ENCODE results near the gene ARFGAP3. TPM values are rescaled to one million over a fixed set of nuclear protein-coding genes. Genes with fewer than 3 reads are reported as not detected.
"Not testable (repeated sequence)": the region's sequence is repeated elsewhere in the genome, so short reads cannot be mapped to it uniquely, and the experiment has no call there.

The ARFGAP3 gene
- polyA plus RNA-seq, 3 donors, result 23.1 to 59.1 (median 27.9) TPM

DNA sequence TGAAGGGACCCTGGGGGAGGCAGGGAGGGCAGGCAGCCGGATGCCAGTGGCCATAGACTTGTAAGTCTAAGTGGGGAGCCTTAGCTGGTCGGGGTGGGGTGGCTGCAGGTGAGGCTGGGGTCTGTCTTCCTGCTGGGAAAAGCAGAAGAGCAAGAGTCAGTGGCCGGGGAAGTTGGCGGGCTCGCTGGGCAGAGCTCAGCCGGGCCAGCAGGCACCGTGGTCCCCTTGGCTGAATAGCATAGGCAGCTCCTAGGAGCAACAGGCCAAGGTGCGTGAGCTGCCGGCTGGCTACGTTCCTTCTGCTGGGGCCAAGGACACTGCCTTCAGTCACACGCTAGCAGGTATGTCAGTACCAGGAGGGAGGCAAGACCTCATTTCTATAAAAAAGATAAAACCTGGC is 68.6 kb downstream of the ARFGAP3 start:
- no peak overlapping the region for H3K27ac ChIP-seq (ENCODE audit: low read depth, low read length)
- WGBS, 3 donors, result 66 to 96% (median 93%) methylated on average over 11 of the region's 11 CpGs

DNA sequence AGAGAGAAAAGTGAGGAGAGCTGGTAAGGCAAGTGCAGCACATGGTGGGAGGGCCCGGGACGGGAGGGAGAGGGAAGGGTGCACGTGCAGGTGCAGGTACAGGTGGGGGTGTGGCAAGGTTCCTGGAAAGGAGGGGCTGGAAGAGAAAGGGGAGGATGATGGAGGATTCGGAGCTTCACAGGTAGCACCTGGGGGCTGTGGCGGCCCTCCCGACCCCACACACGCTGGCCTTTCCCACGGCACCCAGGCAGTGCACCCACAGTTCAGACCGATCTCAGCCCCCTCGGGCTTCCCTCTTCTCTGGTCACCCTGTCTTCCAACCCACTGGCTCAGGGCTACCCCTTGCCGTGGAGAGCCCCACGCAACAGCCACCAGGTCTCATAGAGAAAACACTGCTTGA is 69.1 kb downstream of the ARFGAP3 start:
- no peak overlapping the region for H3K27ac ChIP-seq (ENCODE audit: low read depth, low read length)
- whole genome bisulfite sequencing, 3 donors, result 84 to 91% (median 86%) methylated on average over 5 to 12 of the region's 12 CpGs

DNA sequence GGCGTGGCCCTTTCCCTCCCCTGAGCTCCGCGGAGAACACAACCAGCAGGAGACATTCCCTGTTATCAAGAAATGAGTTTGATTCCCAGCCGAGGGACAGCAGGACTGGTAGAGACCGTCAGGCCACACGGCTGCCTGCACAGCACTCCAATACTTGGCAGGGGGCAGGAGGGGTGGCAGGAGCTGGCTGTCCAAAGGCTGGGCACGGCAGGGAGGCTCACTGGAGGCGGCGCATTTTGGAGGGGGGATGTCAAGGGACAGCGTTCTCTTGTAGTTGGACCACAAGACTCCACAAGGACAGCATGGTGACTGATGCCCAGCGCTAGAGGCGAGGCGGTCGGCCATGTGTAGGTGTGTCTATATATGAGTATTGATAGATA is 69.7 kb downstream of the ARFGAP3 start:
- H3K27ac ChIP-seq (ENCODE audit: low read depth, low read length), result no peak overlapping the region
- WGBS, 3 donors, result 76 to 89% (median 79%) methylated on average over 14 of the region's 14 CpGs

DNA sequence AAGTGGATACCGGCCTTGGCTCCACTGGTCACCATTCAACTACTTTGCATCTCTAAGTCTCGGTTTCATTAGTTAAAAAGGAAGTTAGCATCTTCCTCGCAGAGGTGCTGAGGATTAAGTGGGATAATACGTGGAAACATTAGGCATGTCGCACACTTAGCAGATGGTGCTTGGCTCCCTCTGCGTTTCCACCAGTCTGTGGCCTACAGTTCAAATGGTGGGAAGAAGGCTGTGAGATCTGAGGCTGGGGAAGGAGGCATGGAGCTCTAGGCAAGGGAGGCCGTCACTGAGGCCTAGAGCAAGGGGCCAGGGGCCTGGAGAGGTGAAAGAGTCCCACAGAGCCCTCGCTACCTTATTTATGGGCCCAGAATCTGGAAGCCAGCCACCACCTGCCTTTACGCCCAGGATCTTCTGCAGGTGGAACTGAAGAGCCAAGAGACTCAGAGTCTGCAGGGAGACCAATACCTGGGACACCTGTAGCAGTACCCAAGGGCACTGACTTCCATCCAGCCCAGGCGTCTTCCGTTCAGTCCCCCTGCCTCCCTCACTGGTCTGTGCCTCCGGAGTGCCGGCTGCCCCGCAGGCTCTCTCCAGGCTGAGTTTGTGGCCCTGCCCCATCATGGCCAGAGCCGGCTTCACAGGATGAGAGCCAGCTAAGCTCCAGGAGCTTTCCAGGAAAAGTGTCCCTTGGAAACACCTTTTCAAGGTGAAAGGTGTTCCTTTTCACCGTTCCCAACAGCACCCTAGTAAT is 70.3 kb downstream of the ARFGAP3 start:
- WGBS, 3 donors, result 87 to 90% (median 87%) methylated on average over 15 to 16 of the region's 16 CpGs
- no peak overlapping the region for H3K27ac ChIP-seq (ENCODE audit: low read depth, low read length)

DNA sequence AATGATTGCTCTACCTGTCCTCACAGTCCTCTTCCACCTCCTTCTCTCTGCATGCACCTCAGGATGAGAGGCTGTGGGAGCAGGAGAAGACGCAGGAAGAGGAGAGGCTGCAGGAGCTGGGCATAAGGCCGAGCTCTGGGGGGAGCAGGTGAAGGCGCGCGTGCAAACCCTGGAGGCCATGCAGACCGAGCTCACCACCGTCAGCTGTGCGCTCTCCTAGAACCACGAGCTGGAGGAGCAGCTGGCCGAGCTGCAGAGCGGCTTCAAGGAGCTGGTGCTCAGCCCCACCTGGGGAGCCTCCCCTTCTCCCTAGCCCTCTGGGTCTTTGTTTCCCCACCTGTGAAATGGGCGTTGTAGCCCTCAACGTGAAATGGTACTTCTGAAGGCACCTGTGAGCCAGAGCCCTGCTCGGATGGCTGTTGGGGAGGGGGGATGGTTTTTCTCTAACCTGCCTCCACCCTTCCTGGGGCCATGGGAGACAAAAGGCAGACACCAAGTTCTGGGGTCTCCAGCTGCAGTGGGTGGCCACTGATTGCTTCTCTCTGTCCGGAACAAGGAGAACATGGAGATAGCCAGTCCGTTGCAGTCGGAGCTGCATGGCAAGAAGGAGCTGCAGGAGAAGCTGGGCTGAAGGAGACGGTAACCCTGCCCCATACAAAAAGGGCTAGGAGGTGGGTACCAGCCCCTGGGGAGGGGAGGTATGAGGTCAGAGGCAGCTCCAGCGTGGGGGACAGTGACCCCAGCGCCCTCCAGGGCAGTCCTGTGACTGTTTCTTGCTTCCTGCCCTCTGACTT is 71.2 kb downstream of the ARFGAP3 start:
- 82 to 88% (median 87%) methylated on average over 20 of the region's 20 CpGs for WGBS, 3 donors
- no peak overlapping the region for H3K27ac ChIP-seq (ENCODE audit: low read depth, low read length)

DNA sequence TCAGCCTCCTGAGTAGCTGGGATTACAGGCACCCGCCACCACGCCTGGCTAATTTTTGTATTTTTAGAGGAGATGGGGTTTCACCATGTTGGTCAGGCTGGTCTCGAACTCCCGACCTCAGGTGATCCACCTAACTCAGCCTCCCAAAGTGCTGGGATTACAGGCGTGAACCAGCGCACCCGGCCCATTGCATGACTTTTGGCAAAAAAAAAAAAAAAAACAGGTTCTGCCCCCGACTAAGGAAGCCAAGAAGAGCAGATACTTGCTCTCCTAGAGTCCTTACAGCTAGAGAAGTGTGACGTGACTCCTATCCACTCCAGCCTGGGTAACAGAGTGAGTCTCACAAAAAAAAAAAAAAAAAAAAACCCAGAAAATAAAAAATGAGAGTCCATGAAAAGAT is 74.8 kb downstream of the ARFGAP3 start:
- WGBS, 3 donors, result 88 to 92% (median 89%) methylated on average over 9 of the region's 9 CpGs
- not testable (repeated sequence) for H3K27ac ChIP-seq (ENCODE audit: low read depth, low read length)

DNA sequence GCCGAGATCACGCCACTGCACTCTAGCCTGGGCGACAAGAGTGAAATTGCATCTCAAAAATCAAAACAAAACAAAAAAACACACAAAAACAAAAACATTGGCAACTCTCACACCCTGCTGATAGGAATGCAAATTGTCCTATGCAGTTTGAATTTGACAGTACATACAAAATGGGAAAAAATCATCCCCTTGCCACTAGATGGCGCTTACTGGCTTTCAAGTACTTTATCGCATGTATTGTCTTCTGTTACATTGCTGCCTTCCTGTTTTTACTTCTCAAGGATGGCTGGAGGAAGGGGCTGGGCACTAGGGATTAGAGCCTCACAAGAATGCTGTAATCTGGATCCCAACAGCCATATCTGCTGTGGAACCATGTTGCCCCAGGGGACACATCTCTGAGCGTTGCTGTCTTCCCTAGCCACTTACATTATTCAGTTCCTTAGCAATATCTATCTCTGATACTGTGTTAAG is 77.0 kb downstream of the ARFGAP3 start:
- no peak overlapping the region for H3K27ac ChIP-seq (ENCODE audit: low read depth, low read length)
- WGBS, 3 donors, result 21 to 30% (median 28%) methylated on average over 6 of the region's 6 CpGs

DNA sequence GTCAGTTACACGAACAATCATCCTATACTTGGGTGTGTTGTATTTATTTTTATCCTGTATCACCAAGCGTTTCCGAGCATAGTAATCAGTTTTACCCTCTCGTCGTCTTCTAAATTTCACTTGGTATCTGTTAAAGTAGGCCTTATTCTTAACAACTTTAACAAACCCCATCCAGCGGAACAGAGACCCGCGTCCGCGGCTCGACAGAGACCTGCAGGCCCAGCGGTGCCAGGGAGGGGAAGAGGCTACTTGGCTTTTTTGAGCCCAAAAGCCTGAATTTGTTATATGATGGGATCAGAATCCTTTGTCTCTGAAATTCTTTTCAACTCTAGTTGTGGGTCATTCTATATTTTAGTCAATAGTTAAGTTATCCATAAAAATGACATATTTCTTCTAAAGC is 79.9 kb downstream of the ARFGAP3 start:
- H3K27ac ChIP-seq (ENCODE audit: low read depth, low read length), result no peak overlapping the region
- WGBS, 3 donors, result 93 to 97% (median 96%) methylated on average over 12 of the region's 12 CpGs

DNA sequence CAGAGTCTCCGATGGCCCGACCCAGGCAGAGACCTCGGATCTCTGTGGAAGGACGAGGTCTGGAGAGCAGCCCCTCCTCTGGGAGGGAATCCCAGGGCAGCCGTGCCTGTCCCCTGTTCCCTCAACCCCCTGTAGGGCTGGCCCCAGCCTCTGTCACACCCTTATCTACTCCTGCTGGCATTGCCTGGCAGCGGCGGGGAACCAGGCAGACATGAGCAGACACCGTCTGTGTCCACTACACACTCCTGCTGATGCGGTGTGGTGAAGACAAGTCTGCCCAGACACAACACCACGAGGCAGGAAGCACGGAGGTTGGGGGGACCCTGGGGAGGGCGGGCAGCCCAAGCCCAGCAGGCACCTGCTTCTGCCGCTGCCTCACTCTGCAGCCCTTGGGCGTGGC is 83.9 kb downstream of the ARFGAP3 start:
- H3K27ac ChIP-seq (ENCODE audit: low read depth, low read length), result no peak overlapping the region

DNA sequence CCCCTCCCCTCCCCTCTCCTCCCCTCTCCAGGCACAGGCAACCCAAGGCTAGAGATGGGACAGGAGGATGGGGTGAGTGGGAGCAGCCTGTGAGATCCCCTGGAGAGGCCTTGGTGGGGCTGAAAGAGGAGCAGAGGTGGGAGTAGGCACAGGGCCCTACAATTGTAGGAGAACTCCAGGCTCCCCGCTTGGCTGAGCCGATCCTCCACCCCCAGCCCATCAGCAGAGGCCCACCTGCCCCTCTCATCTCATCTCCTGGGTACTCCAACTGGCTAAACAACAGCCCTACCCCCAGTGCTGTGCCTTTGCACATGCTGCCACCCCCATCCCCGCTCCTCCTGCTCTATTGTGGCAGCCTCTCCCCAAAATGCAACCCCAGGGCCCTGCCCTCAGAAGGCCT is 84.4 kb downstream of the ARFGAP3 start:
- no peak overlapping the region for H3K27ac ChIP-seq (ENCODE audit: low read depth, low read length)
- WGBS, 3 donors, result 83 to 98% (median 97%) methylated on average over 3 of the region's 3 CpGs

More for the DNA sequence above, 83.9 kb downstream of the ARFGAP3 start:
- 36 to 67% (median 63%) methylated on average over 14 of the region's 14 CpGs for WGBS, 3 donors

DNA sequence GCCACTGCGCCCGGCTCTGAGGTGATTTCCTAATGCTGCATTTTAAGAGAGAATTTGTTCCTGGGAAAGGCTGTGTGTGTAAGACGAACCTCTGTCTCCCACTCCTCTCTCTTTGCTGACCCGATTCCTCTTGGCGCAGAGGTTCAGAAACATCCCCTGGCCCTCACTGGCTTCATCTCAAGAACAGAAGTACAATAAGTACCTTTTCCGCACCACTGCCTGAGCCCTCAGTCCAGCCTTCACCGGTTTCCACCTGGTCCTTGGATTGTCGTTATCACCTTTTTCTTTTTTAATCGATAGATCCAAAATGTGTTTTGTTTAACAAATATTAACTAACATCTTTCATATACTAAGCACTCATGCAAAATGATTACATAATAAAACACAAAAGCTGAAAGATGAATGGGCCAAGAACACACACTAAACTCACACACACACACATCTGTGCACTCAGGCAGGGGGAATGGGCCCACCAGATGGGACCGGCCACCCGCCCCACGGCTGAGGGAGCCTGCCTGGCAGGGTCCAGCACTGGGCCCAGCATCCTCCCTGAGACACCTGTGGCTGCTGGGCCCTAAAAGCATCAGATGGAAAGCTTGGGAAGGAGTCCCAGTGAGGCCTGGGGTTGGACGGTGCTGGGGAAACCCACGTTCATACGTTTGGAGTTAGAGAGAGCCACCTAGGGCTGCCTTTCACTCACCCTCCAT is 86.0 kb downstream of the ARFGAP3 start:
- no peak overlapping the region for H3K27ac ChIP-seq (ENCODE audit: low read depth, low read length)
- WGBS, 3 donors, result 80 to 94% (median 88%) methylated on average over 15 of the region's 15 CpGs

DNA sequence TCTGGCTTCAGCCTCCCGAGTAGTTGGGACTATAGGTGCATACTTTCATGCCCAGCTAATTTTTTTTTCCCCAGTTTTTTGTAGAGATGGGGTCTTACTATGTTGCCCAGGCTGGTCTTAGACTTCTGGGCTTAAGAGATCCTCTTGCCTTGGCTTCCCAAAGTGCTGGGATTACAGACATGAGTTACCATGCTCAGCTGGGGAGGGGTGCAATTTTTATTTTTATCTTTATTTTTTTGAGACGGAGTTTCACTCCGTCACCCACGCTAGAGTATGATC is 86.7 kb downstream of the ARFGAP3 start:
- no peak overlapping the region for H3K27ac ChIP-seq (ENCODE audit: low read depth, low read length)
- WGBS, 3 donors, result 87 to 90% (median 88%) methylated on average over 4 of the region's 4 CpGs

DNA sequence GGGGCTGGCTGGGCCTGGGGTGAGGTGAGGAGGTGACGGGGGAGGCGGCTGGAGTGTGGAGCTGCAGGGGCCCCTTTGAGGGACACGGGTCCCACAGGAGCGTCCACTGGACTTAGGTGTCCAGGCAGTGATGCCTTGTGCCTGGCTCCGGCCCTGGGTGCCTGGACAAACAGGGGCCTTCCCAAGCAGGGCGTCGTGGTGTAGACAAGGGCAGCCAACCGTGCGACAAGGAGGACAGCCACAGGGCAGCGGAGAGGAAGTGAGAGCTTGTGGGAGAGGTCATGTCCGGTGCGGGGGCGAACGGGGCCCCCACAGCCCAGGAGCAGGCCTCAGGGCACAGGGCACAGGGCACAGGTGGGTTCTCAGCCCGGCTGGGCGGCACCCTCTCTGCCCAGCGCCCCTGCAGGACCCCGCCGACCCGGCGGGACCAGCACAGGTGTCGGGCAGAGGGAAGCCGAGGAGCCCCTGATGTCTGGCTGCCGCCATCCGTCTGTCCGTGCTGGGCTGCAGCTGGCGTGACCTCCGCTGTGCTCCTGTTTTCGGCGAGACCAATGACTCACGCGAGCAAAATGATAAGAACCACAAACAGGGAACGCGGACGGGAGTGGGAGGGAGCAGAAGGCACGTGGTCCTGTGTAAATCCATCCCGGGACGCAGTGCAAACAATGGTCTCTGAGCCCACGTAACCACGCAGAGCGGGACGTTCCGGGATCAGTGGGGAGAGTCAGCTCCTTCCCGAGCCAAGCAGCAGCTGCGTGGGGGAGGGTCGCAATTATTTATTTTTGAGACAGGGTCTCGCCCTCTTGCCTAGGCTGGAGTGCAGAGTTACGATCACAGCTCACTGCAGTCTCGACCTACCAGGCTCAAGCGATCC is 87.3 kb downstream of the ARFGAP3 start:
- H3K27ac ChIP-seq (ENCODE audit: low read depth, low read length), result no peak overlapping the region
- WGBS, 3 donors, result 31 to 53% (median 46%) methylated on average over 49 to 50 of the region's 50 CpGs

DNA sequence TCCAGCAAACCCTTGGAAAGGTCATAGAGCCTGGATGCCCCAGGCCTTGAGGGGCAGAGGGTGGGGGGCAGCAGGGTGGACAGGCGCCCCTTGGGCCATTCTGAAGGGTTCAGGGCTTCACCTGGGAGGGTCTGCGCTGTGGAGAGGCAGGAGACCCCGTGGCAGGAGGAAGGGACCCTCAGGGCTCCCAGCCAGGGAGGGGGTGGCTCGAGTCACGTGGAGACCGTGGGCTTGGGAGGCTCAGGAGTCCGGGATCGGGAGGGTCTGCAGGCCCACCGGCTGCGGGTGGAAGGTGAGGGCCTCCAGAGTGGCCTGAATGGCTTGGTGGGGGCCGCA is 87.9 kb downstream of the ARFGAP3 start:
- H3K27ac ChIP-seq (ENCODE audit: low read depth, low read length), result no peak overlapping the region
- WGBS, 3 donors, result 91 to 94% (median 94%) methylated on average over 11 of the region's 11 CpGs

DNA sequence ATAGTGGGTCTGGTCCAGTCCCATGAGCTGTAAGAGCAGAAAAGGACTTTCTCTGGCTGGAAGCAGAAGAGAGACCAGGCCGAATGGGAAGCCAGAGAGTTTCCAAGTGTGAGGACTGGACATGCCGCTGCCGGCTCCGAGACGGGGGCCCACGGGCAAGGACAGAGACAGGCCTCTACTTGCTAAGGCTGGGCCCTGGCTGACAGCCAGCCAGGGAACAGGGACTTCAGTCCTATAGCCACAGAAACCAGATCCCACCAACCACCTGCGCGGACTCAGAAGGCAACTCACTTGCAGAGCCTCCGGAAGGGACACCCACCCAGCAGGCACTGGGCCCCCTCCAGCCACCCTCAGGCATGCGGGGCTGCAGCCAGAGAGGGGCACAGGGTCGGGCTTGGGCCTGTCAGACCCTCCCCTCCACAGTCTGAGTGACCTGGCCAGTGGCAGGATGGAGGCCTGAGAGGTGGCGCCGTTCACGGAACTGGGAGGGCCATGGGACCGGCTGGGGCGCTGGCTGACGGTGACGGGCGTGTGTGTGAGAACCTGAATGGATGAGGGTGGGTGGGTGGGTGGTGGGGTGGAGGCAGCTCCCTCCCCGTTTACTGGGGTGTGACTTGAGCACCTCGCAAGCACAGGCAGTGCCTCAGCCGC is 88.6 kb downstream of the ARFGAP3 start:
- no peak overlapping the region for H3K27ac ChIP-seq (ENCODE audit: low read depth, low read length)

DNA sequence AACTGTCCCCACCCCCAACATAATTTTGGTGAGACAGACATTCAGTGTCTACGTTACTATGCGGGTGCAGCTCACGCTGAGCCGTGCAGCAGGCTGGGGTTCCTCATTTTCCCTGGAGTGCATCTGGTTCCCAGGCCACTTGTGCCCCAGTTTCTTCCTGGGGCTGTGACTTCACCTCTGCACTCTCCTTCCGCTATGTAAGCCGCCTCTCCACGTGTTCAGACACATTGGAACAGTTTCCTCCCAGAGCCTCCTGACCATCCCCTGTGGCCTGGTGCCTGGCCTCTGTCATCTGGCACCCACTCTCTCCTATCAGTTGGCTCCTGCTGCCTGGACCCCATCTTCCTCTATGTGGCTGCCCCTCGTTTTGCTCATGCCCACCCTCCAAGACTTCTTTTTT is 90.2 kb downstream of the ARFGAP3 start:
- no peak overlapping the region for H3K27ac ChIP-seq (ENCODE audit: low read depth, low read length)
- WGBS, 3 donors, result 54 to 79% (median 60%) methylated on average over 8 of the region's 8 CpGs

More for the DNA sequence above, 88.6 kb downstream of the ARFGAP3 start:
- WGBS, 3 donors, result 91 to 93% (median 91%) methylated on average over 19 to 22 of the region's 22 CpGs

DNA sequence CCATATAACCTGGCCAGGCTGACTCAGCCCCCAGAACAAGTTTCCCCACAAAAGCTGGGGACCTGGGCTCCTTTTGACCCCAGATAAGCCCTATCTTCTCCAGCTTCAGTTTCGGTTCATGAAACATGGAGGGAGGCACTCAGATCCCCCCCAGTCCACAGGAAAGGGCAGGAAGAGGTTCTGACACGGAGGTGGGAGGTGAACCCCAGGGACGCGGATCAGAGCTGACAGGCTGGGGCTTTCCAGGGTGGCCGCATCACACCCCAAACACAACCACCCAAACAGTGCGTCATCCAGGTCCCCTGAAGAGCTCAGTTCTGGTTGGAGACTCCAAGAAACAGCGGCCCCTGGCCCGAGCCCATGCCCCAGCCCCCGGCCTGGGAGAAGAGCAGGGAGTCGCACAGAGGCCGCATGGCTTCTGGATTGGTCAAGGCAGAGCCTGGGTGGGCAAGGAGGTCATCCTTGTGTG is 92.1 kb downstream of the ARFGAP3 start:
- 68 to 87% (median 81%) methylated on average over 11 of the region's 11 CpGs for WGBS, 3 donors
- H3K27ac ChIP-seq (ENCODE audit: low read depth, low read length), result no peak overlapping the region

DNA sequence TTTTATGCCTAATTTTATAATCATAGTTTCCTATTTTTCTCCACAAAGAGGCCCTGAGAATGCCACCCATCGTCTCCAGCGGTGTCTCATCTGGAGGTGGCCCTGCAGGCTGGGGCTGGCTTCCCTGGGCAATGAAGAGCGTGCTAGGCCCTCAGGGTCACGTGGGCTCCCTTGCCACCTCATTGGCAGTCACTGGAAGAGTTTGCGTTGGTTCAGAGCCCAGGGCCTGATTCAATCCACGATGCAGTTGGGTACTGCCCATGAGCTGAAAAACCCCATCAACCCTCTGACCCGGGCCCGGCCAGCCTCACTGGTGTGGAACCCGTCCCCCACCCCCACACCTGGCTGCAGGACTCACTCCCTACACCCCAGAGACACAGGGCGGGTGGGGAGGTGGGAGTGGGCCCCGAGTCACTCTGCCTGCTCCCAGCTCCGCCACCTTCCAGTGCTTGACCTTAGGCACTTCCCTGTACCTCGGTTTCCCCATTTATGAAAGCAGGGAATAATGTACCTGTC is 93.0 kb downstream of the ARFGAP3 start:
- 81 to 89% (median 85%) methylated on average over 13 of the region's 13 CpGs for WGBS, 3 donors
- no peak overlapping the region for H3K27ac ChIP-seq (ENCODE audit: low read depth, low read length)

Measured in adipose tissue (tissue), 3 donors.